Pancreas (tissue), 10 donors: ENCODE data around the gene NTN1. TPM values are rescaled to one million over a fixed set of nuclear protein-coding genes. Genes with fewer than 3 reads are reported as not detected.
A peak's percentile ranks its signal among the peaks of the same experiment; 100 is the strongest.

ENCODE experiments used
- ATAC-seq, 4 donors: fragments of 200-7000 bp; cut with Tn5 transposase; one replicate each; pipeline versions ENCODE4 v1.8.0 to v1.9.1; 2020; ENCODE audit warnings: mild to moderate bottlenecking in 4 of 4, moderate library complexity in 4 of 4
- DNase-seq, 6 donors: peaks; one replicate each; pipeline ENCODE4 v3.0.0-alpha.2; 2020
- FAIRE-seq: peaks from 2 replicates; lab custom pipeline; 2012; peaks lifted over from hg19 to GRCh38; lab: Jason Lieb, UNC
- H3K27ac ChIP-seq, 4 donors: fragments of 200-600 bp; sonication (generic); 1 replicate in 3 of 4; 2 replicates in 1 of 4; pipeline versions ENCODE4 v1.5.0 to v1.8.0; 2020
- H3K27me3 ChIP-seq, 4 donors: fragments of 200-600 bp; one replicate each; pipeline ENCODE4 v1.8.0; 2021
- H3K36me3 ChIP-seq, 3 donors: fragments of 200-600 bp; sonication (generic) in 1 of 3; one replicate each; pipeline versions ENCODE4 v1.5.0 to v1.8.0; 2020 to 2021
- H3K4me1 ChIP-seq, 3 donors: fragments of 200-600 bp; one replicate each; pipeline ENCODE4 v1.8.0; 2021
- H3K4me3 ChIP-seq, 4 donors: fragments of 200-600 bp; sonication (generic) in 2 of 4; one replicate each; pipeline versions ENCODE4 v1.5.0 to v1.8.0; 2020 to 2021
- H3K9me3 ChIP-seq, 4 donors: fragments of 200-600 bp; one replicate each; pipeline ENCODE4 v1.8.0; 2021
- WGBS, 2 donors: extraction: QIAGEN DNeasy Blood & Tissue Kit; methylation state at CpG; one replicate each; pipeline ENCODE4 v1.1.7; 2013; 5-methylcytosine and 5-hydroxymethylcytosine counted together
- intact Hi-C, 3 donors: fragments of 100-400 bp; cut with DNase I; formaldehyde crosslinking; loops; one replicate each; pipeline versions ENCODE4 v1.11.1 to v1.14.2; 2022
- polyA plus RNA-seq, 2 donors: library from polyadenylated mRNA; stranded (reverse); fragments of 200-250 nt; gene quantifications; one replicate each; pipeline ENCODE4 v1.2.3, GENCODE V29; 2013
- total RNA-seq, 6 donors: library from RNA; stranded (reverse); fragmentation: NEBNext Ultra II Directional in 4 of 6; extraction: Animal tissue kit (Norgen Biotek cat#: 25700) in 4 of 6; gene quantifications; one replicate each; pipeline versions ENCODE4 v1.2.1 to v1.2.4, GENCODE V29; 2021 to 2023
- TF ChIP-seq, protein P1 (sequence below), 4 donors: fragments of 200-600 bp; sonication (generic) in 3 of 4; IDR thresholded peaks; one replicate each; pipeline versions ENCODE4 v1.5.0 to v1.8.0; 2021; ENCODE audit warnings: antibody characterized with exemption in 4 of 4
- donor health status: healthy with polysubstance abuse.
- donor health status: DM: no; HTN: no; CAD: no; lungs with moderate emphysema.
- donor health status: DM: no; HTN: no; CAD: no.
- donor health status: control.
- donor health status: control.
- donor health status: Bipolar disorder and iron deficiency.
- donor health status: DM: yes; HTN: yes; CAD: no.
- donor health status: DM: no; HTN: no; CAD: no.
- donor health status: DM: no; HTN: no; CAD: no.
- donor health status: DM: yes; HTN: yes; CAD: no.

Gene NTN1
- total and polyA plus RNA-seq, 8 donors, result 1.8 to 4.3 (median 2.5) TPM

- Histone ChIP-seq H3K9me3 (no peaks in the 10 kb centered on the region), H3K36me3 (no peaks in the 10 kb centered on the region), H3K4me1 (no peaks in the 10 kb centered on the region), H3K4me3 (no peak overlapping the region), H3K27me3 (no peaks in the 10 kb centered on the region), H3K27ac (no peak overlapping the region)
- no peak for DNase-seq
- FAIRE-seq, result no peak
- intact Hi-C loops, result no loop called here
- TF ChIP-seq, protein P1, sequence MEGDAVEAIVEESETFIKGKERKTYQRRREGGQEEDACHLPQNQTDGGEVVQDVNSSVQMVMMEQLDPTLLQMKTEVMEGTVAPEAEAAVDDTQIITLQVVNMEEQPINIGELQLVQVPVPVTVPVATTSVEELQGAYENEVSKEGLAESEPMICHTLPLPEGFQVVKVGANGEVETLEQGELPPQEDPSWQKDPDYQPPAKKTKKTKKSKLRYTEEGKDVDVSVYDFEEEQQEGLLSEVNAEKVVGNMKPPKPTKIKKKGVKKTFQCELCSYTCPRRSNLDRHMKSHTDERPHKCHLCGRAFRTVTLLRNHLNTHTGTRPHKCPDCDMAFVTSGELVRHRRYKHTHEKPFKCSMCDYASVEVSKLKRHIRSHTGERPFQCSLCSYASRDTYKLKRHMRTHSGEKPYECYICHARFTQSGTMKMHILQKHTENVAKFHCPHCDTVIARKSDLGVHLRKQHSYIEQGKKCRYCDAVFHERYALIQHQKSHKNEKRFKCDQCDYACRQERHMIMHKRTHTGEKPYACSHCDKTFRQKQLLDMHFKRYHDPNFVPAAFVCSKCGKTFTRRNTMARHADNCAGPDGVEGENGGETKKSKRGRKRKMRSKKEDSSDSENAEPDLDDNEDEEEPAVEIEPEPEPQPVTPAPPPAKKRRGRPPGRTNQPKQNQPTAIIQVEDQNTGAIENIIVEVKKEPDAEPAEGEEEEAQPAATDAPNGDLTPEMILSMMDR (IDR thresholded peaks at IDR 0.05), result no peak
- 53 to 58% methylated on average over 11 of the region's 11 CpGs for WGBS, 2 donors
- peak in 3 of 4 donors; percentile 29 to 58 (median 54) for ATAC-seq
Measured at GRCh38 chr17:9028202-9028987, 7.1 kb downstream of the NTN1 start.

DNA sequence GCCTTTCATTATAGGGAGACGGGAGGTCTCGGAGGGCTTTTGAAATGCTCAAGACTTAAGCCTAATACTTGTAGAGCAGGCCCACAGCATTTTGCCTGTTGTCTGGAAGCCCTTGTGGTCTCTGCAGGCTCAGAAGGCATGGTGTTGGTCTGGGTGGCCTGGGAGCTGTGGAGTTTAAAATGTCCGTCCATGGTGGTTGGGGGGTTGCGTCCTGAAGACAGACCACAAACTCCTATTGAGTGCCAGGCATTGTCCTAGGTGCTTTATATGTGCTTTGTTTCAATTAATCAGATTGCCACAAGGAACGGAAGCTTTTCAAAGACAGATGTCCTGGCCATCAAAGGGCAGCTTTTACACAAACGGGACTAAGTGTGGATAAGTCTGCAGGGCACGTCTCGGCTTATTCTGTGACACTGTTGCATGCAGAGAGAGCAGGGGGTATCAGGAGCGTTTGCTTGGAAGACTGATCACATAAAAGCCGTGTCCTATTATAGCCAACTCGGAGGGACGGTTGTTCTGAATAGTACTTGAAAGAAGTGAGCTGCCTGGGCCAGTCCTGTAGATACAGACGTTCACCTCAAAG, 7.8 kb downstream of the NTN1 start:
- intact Hi-C loops, result no loop called here
- Histone ChIP-seq H3K4me1 (no peaks in the 10 kb centered on the region), H3K36me3 (no peaks in the 10 kb centered on the region), H3K4me3 (no peak overlapping the region), H3K27ac (no peak overlapping the region), H3K9me3 (no peaks in the 10 kb centered on the region), H3K27me3 (no peaks in the 10 kb centered on the region)
- DNase-seq (no peak), ATAC-seq (no peak), FAIRE-seq (no peak)
- WGBS, 2 donors, result 79 to 83% methylated on average over 13 of the region's 13 CpGs
- TF ChIP-seq, protein P1 (IDR thresholded peaks at IDR 0.05), result no peak

GRCh38 chr17:9032151-9032550, 10.8 kb downstream of the NTN1 start:
- Histone ChIP-seq H3K27me3 (no peaks in the 10 kb centered on the region), H3K27ac (no peak overlapping the region), H3K4me3 (no peak overlapping the region), H3K4me1 (no peaks in the 10 kb centered on the region), H3K36me3 (no peaks in the 10 kb centered on the region), H3K9me3 (no peaks in the 10 kb centered on the region)
- WGBS, 2 donors, result 71 to 85% methylated on average over 9 of the region's 9 CpGs
- intact Hi-C loops, result no loop called here
- FAIRE-seq (no peak), ATAC-seq (no peak), DNase-seq (no peak)
- TF ChIP-seq, protein P1 (IDR thresholded peaks at IDR 0.05), result no peak

GRCh38 chr17:9032583-9032982, 11.3 kb downstream of the NTN1 start:
- H3K4me1 ChIP-seq, result no peaks in the 10 kb centered on the region
- no peak overlapping the region for H3K27ac ChIP-seq
- H3K27me3 ChIP-seq, result no peaks in the 10 kb centered on the region
- H3K36me3 ChIP-seq, result no peaks in the 10 kb centered on the region
- FAIRE-seq (no peak), ATAC-seq (no peak), DNase-seq (no peak)
- TF ChIP-seq, protein P1 (IDR thresholded peaks at IDR 0.05), result no peak
- no peaks in the 10 kb centered on the region for H3K9me3 ChIP-seq
- no peak overlapping the region for H3K4me3 ChIP-seq
- intact Hi-C loops, result no loop called here
- WGBS, 2 donors, result 66 to 71% methylated on average over 10 of the region's 10 CpGs

GRCh38 chr17:9035249-9035648, 13.9 kb downstream of the NTN1 start:
- WGBS, 2 donors, result 89 to 91% methylated on average over 1 of the region's 1 CpG
- Histone ChIP-seq H3K27ac (no peak overlapping the region), H3K4me1 (no peaks in the 10 kb centered on the region), H3K36me3 (no peaks in the 10 kb centered on the region), H3K4me3 (no peak overlapping the region), H3K9me3 (no peaks in the 10 kb centered on the region), H3K27me3 (no peaks in the 10 kb centered on the region)
- FAIRE-seq, result no peak
- ATAC-seq, result no peak
- DNase-seq, result no peak
- intact Hi-C loops, result no loop called here
- TF ChIP-seq, protein P1 (IDR thresholded peaks at IDR 0.05), result no peak
